Heart left ventricle (tissue), 13 donors: Measurements from ENCODE around the gene AMZ2.
"Not testable (repeated sequence)": the region's sequence is repeated elsewhere in the genome, so short reads cannot be mapped to it uniquely, and the experiment has no call there.

Experiments
- CTCF ChIP-seq, 12 donors: fragments of 200-600 bp; sonication (generic) in 4 of 12; IDR thresholded peaks; one replicate each; pipeline versions ENCODE4 v1.5.0 to v1.8.0; 2018 to 2022; ENCODE audit warnings: antibody characterized with exemption in 12 of 12, mild to moderate bottlenecking in 5 of 12
- POLR2A ChIP-seq, 2 donors: fragments of 450-650 bp; IDR thresholded peaks; one replicate each; pipeline ENCODE4 v1.6.1; 2017; ENCODE audit warnings: antibody characterized with exemption in 2 of 2, mild to moderate bottlenecking in 2 of 2, moderate library complexity in 2 of 2
- donor health status: ischemic (EF 13 %, LVEDD 7.1; RV severe dilation, severe dysfunction).
- donor health status: DM: no; HTN: yes; CAD: no.
- donor health status: DM: no; HTN: no; CAD: no.
- donor health status: ischemic (EF 25% LVEDD 6.9; RV normal size, moderate dysfunction).
- donor health status: ischemic (EF 25% LVEDD 5.7; RV mildly dilated, moderate dysfunction).
- donor health status: ischemic (EF 35%, LVEDD 5.7; RV mildly dilated, moderate dysfunction).
- donor health status: nonischemic (EF 11% LVEDD 7.7; RV severe dilation, severe dysfunction).
- donor health status: DM: yes; HTN: yes; CAD: no.
- donor health status: PGD.
- donor health status: ischemic (EF 29% LVEDD 5.4; RV normal size, mild dysfunction).
- donor health status: nonischemic (EF 23%, LVEDD 6.1; RV moderate dilation, normal function).

GRCh38 chr17:68234726-68235335 lies 13.0 kb upstream of the AMZ2 start:
- TF ChIP-seq CTCF, POLR2A (IDR thresholded peaks at IDR 0.05): not testable (repeated sequence)
